HG03135 (cell line): ENCODE data around the gene PRKCE.

Experiments
- ATAC-seq: cut with Tn5 transposase; IDR thresholded peaks from one replicate; pipeline ENCODE4 v1.9.1; 2021; ENCODE audit warnings: mild to moderate bottlenecking, moderate library complexity; ENCODE audit not compliant: unreplicated experiment

Gene PRKCE

GRCh38 chr2:45951025-45951727 is 299.7 kb downstream of the PRKCE start:
- no peak for ATAC-seq

- no peak for ATAC-seq
Measured at GRCh38 chr2:45952591-45952990, 301.1 kb downstream of the PRKCE start.

DNA sequence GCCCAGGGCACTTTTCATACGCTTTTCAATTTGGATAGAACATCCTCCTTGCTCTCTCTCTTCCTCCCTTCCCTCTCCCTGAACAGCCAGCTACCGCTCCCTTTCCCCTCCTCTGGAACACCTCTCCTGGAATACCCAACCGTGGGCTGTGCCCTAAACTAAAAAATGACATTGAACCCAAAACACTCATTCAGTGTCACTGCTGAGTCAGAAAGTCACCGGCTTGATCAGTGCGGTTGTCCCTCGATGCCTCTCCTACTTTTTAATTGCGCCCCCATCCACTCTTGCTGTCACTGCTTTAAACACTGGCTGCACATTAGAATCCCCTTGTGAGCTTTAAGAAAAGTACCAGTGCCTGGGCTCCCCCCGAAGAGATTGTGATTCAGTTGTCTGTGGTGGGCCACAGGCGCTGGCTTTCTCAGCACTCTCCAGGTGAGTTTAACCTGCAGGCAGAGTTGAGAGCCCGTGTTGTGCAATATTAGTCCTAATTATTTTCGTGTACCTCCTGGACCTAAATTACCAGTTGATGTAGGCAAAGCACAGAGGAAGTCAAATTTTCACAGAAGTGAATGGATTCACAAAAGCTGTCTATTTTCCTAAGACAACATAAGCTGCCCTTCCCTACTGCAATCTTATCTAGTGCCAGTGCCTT is 302.0 kb downstream of the PRKCE start:
- ATAC-seq: no peak

DNA sequence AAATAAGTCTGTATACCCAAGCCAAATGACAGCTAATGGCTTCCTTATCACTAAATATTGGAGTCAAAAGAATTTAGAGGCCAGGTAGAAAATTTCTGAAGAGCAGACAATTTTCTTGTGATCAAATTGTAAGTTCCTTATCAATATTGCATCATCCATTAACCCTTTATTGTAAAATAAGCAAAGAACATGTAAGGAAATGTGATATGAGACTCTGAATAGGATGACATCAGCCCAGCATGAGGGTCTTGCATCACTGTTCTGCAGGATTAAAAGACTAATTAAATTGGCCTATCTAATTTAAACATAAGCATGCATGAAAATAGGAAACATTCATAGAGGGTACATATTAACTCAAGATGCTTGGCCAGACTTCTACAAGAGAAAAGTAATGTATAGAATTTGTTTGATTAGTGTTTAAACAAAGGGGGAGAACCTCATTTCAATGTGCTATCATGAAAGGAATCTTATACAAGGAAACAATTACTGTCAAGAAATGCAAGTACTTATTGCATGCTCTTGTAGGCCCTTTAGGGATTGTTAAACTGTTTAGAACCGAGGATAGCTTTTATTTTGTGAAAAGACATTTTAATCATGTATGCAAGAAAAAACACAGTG is 302.9 kb downstream of the PRKCE start:
- no peak for ATAC-seq

GRCh38 chr2:45957533-45958227 is 306.2 kb downstream of the PRKCE start:
- ATAC-seq: no peak

- ATAC-seq: no peak
Measured at GRCh38 chr2:45960057-45960863, 308.8 kb downstream of the PRKCE start.

DNA sequence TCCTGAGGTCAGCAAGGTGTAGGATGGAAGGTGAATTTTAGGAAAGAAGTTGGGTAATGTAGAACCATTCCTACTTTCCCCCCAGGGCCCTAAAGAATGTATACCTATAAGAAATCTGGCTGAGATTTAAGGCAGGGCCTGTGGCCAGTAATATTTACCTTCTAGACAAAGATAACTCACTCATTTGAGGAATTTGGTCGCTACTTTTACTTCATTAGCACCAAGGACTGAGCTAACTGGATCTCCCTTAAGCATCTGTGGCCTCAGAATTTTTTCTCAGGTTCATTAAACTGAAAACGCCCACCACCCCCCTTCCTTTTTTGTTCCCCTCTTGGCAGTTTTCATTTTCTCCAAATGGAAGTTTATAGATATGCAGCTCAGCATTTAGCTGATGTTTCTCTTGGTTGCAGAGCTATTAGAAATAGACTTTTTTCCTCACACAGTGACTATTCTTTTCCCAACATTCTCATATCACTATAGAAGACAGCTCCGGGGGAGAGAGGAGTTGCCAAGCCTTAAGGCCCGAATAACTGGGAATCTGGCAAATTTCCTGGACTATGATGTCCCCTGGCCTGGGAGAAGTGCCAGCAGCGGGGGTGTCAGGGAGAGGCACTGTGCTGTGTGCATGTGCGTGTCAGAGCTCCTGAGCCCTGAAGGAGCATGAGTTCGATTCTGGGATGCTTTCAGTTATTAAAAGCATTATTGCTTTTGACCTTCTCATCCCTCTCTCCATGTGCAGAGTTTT is 310.9 kb downstream of the PRKCE start:
- no peak for ATAC-seq

DNA sequence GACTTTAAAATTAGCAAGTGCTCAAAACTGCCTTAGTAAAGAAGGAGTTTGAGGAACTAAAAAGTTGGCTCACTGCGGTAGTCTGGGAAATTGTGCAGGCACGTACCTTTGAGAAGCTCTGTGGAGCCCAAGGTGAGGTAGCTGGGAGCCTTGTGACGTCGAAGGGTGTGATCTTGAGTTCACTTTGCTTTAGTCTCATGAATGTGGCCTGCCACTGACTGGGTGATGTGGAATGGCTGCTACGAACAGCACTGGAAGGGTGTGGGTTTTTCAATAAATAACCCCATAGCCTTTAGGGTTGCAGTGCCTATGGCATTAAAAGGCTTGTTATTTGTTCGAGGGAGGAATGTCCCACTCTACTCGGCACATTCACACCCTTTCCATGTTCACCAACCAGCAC is 312.3 kb downstream of the PRKCE start:
- ATAC-seq: no peak

- ATAC-seq: no peak
Measured at GRCh38 chr2:45964223-45964841, 312.9 kb downstream of the PRKCE start.

DNA sequence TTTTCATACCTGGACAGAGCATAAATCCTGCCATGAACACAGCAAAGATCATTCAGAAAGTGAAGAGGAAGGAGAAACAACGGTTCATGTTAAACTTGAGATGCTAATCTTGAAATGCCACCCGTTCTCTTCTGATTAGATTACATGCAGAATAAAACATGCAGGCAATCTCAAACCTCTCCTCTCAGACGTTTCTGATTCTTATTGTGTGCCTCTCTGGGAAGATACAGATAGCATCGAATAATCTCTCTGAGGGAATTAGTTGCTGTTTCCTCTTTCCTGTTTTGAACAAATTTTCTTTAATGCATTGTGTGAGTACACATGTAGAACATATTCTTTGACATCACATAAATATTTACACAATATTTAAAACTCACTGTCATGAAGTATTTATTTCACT is 313.4 kb downstream of the PRKCE start:
- ATAC-seq: no peak

GRCh38 chr2:45965871-45966498 is 314.5 kb downstream of the PRKCE start:
- ATAC-seq: no peak

- ATAC-seq: no peak
Measured at GRCh38 chr2:45968946-45969584, 317.6 kb downstream of the PRKCE start.

- ATAC-seq: no peak
Measured at GRCh38 chr2:45973426-45973825, 322.0 kb downstream of the PRKCE start.

DNA sequence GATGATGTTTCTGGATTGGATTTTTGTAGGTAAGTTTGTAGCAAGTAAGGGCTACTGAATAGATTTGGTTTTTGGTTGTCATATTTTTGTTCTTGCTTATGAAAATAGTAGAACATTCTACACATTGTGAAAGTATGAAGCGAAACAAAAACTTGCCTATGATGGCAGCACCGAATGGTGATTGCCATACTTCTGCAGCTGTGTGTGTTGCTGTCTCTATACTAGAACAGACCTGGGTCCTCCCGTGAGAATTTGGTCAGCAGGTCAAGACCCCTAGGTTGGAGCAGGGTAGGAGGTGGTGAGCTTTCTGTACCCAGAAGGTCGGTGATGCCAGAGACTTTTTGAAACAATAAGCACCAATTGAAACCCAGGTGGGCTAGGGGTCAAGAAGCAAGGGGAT is 322.6 kb downstream of the PRKCE start:
- ATAC-seq: peak; percentile 83

DNA sequence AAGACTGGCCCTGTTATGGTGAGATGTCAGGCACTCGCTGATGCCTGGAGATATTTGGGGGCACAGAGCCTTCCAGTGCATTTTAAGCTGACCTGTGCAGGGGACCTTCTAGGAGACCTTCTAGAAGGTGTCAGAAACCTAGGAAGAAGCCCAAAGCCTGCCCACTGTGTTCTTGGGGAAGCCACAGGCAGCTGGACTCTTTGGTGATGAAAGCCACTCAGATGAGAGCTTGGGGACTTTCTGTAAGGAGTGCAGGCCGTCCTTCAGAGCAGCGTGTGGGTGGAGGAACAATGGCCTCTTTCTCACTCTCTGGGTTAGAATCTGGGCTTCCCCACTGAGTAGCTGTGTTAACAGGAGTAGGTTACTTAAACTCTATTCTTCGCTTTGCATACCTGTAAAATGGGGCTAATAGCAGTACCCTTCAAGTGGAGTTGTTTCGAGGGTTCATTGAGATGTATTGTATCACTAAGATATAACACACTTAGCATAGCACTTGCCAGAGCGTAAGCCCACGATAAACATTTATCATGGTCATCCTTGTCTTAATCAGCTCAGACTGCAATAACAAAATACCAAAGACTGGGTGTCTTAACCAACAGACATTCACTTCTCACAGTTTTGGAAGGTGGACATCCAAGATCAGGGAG is 323.4 kb downstream of the PRKCE start:
- peak; percentile 56 for ATAC-seq

- no peak for ATAC-seq
Measured at GRCh38 chr2:45975752-45976517, 324.5 kb downstream of the PRKCE start.

- no peak for ATAC-seq
Measured at GRCh38 chr2:45978302-45978859, 326.9 kb downstream of the PRKCE start.
